Fibroblast of skin of right quadriceps (primary cell): ENCODE measurements around the gene ATP5PO.
"Not testable (repeated sequence)": the region's sequence is repeated elsewhere in the genome, so short reads cannot be mapped to it uniquely, and the experiment has no call there.

Experiments
- DNase-seq: peaks from one replicate; pipeline ENCODE4 v3.0.0-alpha.2; 2013

Gene ATP5PO

GRCh38 chr21:33865996-33866575, 49.5 kb downstream of the ATP5PO start:
- no peak for DNase-seq

GRCh38 chr21:33865176-33865575, 50.4 kb downstream of the ATP5PO start:
- no peak for DNase-seq

- no peak for DNase-seq
These were observed 51.5 kb downstream of the ATP5PO start for GRCh38 chr21:33864150-33864549.

- DNase-seq = not testable (repeated sequence)
These were observed 52.4 kb downstream of the ATP5PO start for GRCh38 chr21:33863191-33863590.

- DNase-seq = no peak
These were observed 54.5 kb downstream of the ATP5PO start for GRCh38 chr21:33861125-33861524.

GRCh38 chr21:33860332-33860879, 55.2 kb downstream of the ATP5PO start:
- DNase-seq = no peak

GRCh38 chr21:33859373-33860102, 56.1 kb downstream of the ATP5PO start:
- no peak for DNase-seq

GRCh38 chr21:33858667-33859372, 56.8 kb downstream of the ATP5PO start:
- DNase-seq = no peak

GRCh38 chr21:33857846-33858666, 57.5 kb downstream of the ATP5PO start:
- DNase-seq = no peak

GRCh38 chr21:33856893-33857527, 58.6 kb downstream of the ATP5PO start:
- DNase-seq = no peak

GRCh38 chr21:33855190-33855589, 60.4 kb downstream of the ATP5PO start:
- DNase-seq = no peak

GRCh38 chr21:33854604-33855003, 61.0 kb downstream of the ATP5PO start:
- DNase-seq = no peak
